B cell (primary cell): Measurements from ENCODE around the gene TJP3.

Experiments used
- CTCF ChIP-seq: fragments of 200-600 bp; IDR thresholded peaks from one replicate; pipeline ENCODE4 v1.8.0; 2022; ENCODE audit warnings: antibody characterized with exemption, mild to moderate bottlenecking
- EZH2 ChIP-seq: IDR thresholded peaks from 2 replicates; pipeline ENCODE4 v1.6.1; 2012; ENCODE audit warnings: borderline replicate concordance, low read depth, mild to moderate bottlenecking, moderate library complexity, low read length; ENCODE audit not compliant: insufficient read depth, poor library complexity, severe bottlenecking

DNA sequence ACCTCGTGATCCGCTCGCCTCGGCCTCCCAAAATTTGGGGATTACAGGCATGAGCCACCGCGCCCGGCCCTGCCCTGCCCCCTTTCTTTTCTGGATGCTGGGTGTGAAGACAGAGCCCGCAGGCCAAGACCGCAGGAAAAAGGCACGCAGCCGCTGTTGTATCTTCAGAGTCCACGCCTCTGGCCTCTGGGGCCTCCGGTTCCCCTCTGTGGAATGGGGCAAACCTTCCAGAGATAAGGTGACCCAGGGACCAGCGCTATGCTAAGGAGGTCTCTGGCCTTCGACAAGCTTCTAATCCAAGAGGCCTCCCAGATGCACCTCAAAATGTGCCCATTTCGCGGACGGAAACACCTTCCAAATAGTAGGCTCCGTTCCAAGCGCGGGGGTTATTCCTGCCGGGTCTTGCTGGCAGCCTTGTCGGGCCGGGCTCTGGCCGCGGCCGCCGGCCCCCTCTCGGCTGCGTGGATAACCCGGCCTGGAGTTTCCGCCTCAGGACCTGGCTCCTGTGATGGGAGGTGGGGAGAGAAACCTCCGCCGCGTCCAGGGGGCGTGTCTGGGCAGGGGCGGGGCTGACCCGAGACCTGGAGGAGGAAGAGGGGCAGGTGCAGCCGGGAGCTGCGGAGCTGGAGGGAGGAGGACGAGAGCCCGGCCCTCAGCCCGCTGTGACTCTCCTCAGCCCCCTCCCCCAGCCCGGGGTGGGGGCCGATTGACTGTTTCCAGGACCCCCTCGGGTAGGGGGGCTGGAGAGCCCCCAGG lies 13.1 kb downstream of the TJP3 start:
- no peak for TF ChIP-seq CTCF
- no peak for TF ChIP-seq EZH2
